ENCODE measurements around the gene NFIB. TPM values are rescaled to one million over a fixed set of nuclear protein-coding genes. Genes with fewer than 3 reads are reported as not detected.

Gene NFIB
- total and polyA plus RNA-seq, 2 of the 13 experiments (the other 11 are each of a cell fraction or from before 2014, with no cell fraction given): 0.98 to 4.6 TPM

GRCh38 chr9:14136047-14136635 lies 177.8 kb downstream of the NFIB start:
- FAIRE-seq: no peak
- POLR2A ChIA-PET: no interaction called here
- intact Hi-C loops (cut with micrococcal nuclease; ENCODE audit: unreplicated experiment): no loop called here

More at GRCh38 chr9:14136047-14136635, 177.8 kb downstream of the NFIB start:
- Histone ChIP-seq H2AFZ (ENCODE audit: low read length) (no peak overlapping the region), H3K4me1 (ENCODE audit: insufficient read depth, low read length) (no peaks in the 10 kb centered on the region), H3K9ac (ENCODE audit: insufficient read depth, low read depth, low read length) (no peak overlapping the region), H3K4me3 (replicated peaks in 1 of 3; ENCODE audit: insufficient read depth in 1 of 3, low read depth in 2 of 3, low read length in 3 of 3) (no peak overlapping the region), H3K79me2 (ENCODE audit: insufficient read depth, low read length) (no peaks in the 10 kb centered on the region), H3K9me3 (ENCODE audit: low read length) (no peaks in the 10 kb centered on the region), H3K27me3 (ENCODE audit: control insufficient read depth in 1 of 2, insufficient read depth in 2 of 2, low read length in 2 of 2) (no peaks in the 10 kb centered on the region), H3K4me2 (ENCODE audit: low read depth, low read length) (no peak overlapping the region), H3K36me3 (replicated peaks in 1 of 2; ENCODE audit: control insufficient read depth in 1 of 2, insufficient read depth in 2 of 2, low read length in 2 of 2) (no peaks in the 10 kb centered on the region), H3K27ac (ENCODE audit: extremely low read length, insufficient read depth, low read length) (no peak overlapping the region), H4K20me1 (ENCODE audit: insufficient read depth, low read length) (no peaks in the 10 kb centered on the region)
- in situ Hi-C loops (cut with HindIII; ENCODE audit: extremely low pct_ligation_motif_present, low pct_unique_long_range_greater_than_20kb): no loop called here
- WGBS (ENCODE audit: low lambda C conversion rate): 53% methylated on average over 3 of the region's 3 CpGs
- BruUV-seq (replicated peaks): no TSS peak
- DNase-seq (ENCODE audit: low spot score) (no peak), ATAC-seq (no peak)
- TF ChIP-seq ZNF678 (CRISPR knock-in tag; IDR thresholded peaks at IDR 0.05): no peak
- no peak for TF ChIP-seq EZH2 (conservative IDR thresholded peaks at IDR 0.05; ENCODE audit: low read depth, low read length)
- TF ChIP-seq NR3C1 (CRISPR knock-in tag; IDR thresholded peaks at IDR 0.05): no peak
- TF ChIP-seq ZNF747 (CRISPR knock-in tag; IDR thresholded peaks at IDR 0.05; ENCODE audit: borderline replicate concordance): no peak
- no peak for TF ChIP-seq ARHGAP35 (CRISPR knock-in tag; IDR thresholded peaks at IDR 0.05; ENCODE audit: borderline replicate concordance)
- TF ChIP-seq ZNF468 (CRISPR knock-in tag; IDR thresholded peaks at IDR 0.05): no peak
- TF ChIP-seq FOXM1 (CRISPR knock-in tag; IDR thresholded peaks at IDR 0.05): no peak
- no peak for TF ChIP-seq RBM39 (IDR thresholded peaks at IDR 0.05; ENCODE audit: low read depth, low read length, poor library complexity, severe bottlenecking)
- no peak for TF ChIP-seq HMGXB3 (CRISPR knock-in tag; IDR thresholded peaks at IDR 0.05; ENCODE audit: borderline replicate concordance)
- no peak for TF ChIP-seq FOXJ3 (CRISPR knock-in tag; IDR thresholded peaks at IDR 0.05; ENCODE audit: borderline replicate concordance)
- TF ChIP-seq ZUFSP (CRISPR knock-in tag; IDR thresholded peaks at IDR 0.05; ENCODE audit: borderline replicate concordance): no peak
- no peak for TF ChIP-seq FOXA3 (CRISPR knock-in tag; IDR thresholded peaks at IDR 0.05)
- TF ChIP-seq ZBTB8A (CRISPR knock-in tag; IDR thresholded peaks at IDR 0.05; ENCODE audit: borderline replicate concordance, low read depth): no peak
- no peak for TF ChIP-seq MTA3 (CRISPR knock-in tag; IDR thresholded peaks at IDR 0.05)
- CTCF ChIA-PET (ENCODE audit: low intra/inter-chr PET ratio, low total read pairs): no interaction called here

Data from HepG2 (cell line).